ENCODE results near the gene GNLY.
"Not testable (repeated sequence)": the region's sequence is repeated elsewhere in the genome, so short reads cannot be mapped to it uniquely, and the experiment has no call there.

Gene GNLY

DNA sequence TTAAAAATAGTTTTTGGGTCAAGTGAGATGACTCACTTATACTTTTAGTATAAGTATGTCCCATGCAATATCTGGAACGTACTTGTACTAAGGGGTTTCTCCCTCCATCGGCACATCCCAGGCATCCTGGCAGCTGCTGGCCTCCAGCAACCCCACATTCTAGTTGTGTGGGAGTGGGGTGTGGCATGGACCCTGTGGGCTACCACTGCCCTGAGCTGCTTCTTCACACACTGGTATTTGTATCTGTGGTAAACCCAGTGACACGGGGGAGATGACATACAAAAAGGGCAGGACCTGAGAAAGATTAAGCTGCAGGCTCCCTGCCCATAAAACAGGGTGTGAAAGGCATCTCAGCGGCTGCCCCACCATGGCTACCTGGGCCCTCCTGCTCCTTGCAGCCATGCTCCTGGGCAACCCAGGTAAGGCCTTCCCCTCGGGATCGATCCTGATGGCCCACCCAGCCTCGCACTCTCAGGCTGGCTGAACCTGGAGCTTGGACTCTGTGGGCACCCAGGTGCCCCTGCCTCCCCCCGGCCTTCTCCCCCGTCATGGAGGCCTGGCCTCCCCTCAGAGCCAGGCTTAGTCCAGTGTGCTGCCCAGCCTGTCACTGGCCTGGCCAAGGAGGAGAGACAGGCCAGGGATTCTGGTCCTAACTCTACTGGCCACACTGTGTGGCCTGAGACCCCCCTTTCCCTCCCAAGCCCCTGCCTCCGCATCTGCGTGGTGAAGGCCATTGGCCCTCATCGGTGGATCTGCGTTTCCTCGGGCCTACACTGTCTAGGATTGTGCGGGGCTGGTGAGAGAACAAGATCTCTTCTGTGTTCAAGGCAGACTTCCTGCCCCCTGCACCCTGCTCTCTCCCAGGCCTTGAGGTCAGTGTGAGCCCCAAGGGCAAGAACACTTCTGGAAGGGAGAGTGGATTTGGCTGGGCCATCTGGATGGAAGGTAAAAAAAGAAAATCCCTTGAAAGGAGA is at the start of gene GNLY:
Gene GNLY (plus strand): TSS at position 307 of the 974 bp plus-strand sequence. CDS start 61 bp downstream, at position 368.
- DNase-seq, result no peak

DNA sequence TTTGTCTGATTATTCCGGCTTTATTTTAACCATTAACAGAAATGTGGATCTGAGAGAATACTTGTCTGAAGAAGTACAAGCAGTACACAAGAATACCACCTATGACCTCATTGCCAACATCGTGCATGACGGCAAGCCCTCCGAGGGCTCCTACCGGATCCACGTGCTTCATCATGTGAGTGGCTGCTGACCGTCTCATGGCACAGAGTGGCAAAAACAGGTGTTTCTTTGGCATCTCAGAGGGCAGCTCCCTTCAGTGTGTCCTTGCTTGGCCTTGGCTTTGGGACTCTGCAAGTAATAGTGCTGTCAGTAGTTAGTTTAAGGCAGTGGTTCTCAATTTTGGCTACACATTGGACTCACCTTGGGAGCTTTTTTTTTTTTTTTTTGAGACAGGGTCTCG is 49.2 kb upstream of the GNLY start:
- no peak for DNase-seq

DNA sequence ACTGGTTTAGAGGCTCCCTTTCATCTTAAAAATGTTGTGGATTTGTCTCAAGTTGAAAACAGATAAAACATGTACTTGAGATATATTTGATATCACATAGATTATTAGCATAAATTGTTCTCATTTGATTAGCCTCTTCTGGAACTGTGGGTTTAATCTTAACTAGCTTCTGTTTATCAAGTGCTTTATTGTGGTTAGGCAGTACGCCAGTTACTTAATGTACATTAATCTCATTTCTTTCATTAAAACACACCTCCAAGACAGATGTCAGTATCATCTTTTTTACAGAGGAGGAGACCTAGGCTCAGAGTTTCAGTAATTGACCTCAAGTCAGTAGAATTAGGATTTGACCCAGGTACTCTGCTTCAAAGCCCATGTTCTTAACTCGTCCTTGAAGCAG is 48.0 kb upstream of the GNLY start:
- no peak for DNase-seq

DNA sequence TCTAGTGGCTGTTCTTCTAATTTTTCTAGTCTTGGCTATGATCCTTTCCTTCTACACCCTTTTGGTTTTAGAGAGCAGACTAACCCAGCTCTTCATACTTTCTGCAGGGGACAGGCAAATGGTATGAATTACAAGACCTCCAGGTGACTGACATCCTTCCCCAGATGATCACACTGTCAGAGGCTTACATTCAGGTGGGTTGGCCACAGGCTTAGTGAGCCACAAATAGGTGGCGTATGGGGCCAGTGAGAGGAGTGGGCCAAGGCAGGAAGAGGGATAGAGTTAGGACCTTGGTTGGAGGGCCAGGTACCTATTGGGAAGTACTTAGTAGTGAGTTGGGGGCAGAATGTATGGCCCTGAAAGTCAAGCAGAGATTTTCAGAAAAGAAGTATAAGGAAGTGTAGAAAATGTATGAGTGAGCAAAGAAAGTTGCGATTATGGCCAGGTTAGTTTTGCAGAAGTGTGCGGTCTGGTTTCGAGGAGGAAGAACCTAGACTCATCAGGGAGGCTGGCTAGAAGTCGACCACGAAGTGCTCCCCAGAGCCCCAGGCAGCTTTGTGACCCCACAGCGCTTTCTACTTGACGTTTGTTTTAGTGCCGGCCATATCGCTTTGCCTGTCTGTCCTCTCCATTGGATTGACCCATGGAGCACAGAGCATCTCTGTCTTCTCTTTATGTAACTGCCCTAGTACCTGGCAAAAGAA is 46.2 kb upstream of the GNLY start:
- no peak for DNase-seq

DNA sequence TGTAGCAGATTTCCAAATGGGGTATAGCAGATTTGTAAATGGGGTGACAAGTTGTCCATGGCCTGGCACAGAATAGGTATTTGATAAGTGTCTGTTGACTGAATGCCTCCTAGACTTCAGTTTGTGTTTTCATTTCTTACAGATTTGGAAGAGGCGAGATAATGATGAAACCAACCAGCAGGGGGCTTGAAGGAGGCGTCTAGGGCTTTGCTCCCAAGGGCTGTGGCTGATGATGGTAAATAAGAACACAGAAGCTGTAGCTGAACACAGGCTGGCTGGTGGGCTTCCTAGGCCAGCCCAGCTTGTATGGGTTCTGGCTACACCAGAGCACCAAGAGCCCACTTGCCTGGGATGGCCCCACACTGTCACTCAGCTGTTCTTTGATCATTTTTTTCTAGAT is 45.5 kb upstream of the GNLY start:
- DNase-seq, result no peak

DNA sequence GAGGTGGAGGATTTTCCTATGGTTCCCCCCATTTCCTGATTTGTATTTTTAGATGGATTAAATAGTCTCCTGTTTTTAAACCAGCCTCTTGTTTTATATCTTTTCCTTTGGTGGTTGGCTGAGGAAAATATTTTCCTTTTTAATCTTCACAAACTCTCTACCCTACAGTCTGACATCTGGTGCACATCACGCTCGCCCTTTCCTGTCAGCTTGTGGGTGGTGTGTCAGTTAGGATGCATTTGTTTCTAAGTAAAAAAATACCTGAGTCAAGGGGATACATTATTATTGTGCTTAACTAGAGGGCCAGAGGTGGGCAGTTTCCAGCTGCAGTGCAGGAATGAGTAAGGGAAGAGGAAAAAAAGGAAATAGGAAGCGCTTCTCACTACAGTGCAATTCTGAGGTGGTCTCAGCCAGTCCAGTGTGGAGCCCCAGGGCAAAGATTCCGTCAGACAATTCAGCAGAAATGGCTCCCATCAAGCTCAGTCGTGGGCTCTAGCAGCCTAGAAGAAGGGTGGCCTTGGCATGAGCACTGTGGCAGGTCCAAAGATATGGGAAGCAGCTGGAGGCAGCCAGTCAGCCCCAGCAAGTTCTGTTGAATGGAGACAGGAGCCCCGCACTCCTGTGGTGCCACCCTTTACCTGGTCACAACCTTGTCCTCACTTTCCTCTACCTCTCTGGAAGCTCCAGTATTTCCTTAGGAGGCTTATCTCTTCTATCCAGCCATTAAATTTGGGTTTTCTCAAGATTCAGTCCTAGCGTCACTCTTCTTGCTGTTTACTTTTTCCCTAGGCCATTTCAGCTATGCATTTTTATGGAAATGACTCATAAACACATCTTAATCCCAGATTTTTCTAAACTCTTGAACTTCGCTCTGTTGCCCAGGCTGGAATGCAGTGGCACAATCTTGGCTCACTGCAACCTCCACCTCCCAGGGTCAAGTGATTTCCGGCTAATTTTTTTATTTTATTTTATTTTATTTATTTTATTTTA is 44.7 kb upstream of the GNLY start:
- DNase-seq, result no peak

DNA sequence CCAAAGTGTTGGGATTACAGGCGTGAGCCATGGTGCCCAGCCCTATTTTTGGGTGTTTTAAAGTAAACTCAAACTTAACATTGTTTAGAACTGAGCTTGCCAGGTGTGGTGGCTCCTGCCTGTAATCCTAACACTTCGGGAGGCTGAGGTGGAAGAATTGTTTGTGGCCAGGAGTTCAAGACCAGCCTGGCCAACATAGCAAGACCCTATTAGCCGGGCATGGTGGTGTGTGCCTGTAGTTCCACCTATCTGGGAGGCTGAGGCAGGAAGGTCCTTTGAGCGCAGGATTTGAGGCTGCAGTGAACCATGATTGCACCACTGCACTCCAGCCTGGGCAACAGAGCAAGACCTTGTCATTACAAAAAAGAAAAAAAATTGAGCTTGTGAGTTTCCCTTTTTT is 43.7 kb upstream of the GNLY start:
- no peak for DNase-seq

DNA sequence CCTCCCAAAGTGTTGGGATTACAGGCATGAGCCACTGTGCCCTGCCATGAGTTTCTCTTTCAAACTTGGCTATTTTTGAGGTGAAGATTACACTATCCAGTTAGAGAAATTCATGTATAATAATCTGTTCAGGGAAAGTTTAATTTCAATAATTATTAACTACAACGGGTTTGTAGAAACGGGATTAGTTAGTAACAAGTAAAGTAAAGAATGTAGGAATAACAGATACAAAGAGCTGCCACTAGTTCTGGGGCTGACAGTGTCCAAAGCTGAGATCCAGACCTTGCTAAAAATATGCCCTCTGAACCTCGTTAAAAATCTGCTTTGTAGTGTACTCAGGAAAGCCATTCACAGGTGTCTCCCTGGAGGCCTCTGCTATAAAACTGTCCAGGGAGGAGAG is 43.1 kb upstream of the GNLY start:
- DNase-seq, result no peak

DNA sequence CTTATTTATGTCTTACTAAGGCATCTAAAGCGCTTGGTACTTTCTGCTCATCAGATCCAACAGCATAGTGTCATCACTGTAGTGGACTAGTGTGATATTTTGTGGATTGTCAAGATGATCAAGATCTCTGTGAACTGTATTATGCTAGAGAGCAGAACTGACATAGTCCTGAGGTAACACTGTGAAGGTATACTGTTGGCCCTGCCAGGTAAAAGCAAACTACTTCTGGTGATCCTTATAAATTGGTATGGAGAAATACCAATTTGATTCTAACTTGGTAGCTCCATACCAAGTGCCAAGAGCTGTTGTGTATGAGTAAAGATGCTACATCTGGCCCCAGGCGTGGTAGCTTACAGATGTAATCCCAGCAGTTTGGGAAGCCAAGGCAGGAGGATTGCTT is 42.1 kb upstream of the GNLY start:
- no peak for DNase-seq

DNA sequence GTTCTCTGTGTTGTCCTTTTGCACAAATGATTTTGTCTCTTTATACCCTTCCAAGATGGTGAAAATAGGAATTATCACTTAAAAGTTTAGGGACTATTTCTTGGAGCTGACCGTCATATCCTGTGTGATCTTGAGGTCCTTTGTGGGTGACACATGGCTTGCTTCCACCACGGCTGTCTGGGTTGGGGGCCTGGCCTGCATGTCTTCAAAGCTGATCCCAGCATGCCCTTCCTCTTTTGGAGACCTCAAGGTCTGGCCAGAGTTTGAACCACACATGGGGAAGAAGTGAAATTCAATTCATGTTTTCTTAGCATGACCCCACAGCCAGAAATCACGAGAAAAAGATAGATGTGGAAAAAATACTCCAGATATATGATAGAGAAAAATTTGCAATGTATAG is 40.2 kb upstream of the GNLY start:
- DNase-seq, result no peak

DNA sequence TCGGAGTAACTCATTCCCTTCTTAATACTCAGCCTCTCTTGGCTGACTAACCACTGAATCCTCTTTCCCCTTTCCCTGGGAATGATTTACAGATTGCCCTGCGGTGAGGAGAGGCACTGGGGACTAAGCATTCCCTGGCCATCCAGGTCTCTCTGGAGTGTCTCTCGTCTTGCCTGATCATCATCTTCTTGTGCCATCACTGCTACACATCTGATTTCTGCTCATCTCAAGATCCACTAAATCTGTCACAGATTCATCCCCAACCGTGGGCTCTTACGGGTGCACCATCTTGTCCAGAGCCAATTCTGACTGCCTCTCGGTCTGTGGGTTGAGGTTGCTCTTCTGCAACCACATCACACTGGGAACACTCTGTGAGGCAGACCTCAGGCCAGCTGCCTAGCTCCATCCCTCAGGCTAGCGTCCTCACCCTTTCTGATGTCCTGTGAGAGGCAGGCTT is 38.2 kb upstream of the GNLY start:
- DNase-seq, result no peak

DNA sequence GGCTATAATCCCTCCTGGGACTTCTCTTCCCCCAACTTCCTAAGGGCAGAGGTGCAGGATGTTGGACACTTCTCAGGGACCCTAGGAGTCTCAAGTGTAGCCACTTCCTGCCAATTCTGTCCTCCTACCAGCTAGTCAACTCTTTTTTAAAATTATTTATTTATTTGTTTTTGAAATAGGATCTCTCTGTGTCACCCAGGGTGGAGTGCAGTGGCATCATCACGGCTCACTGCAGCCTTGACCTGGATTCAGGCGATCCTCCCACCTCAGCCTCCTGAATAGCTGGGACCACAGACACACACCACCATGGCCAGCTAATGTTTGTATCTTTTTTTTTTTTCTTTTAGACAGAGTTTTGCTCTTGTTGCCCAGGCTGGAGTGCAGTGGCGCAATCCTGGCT is 37.7 kb upstream of the GNLY start:
- DNase-seq, result no peak

DNA sequence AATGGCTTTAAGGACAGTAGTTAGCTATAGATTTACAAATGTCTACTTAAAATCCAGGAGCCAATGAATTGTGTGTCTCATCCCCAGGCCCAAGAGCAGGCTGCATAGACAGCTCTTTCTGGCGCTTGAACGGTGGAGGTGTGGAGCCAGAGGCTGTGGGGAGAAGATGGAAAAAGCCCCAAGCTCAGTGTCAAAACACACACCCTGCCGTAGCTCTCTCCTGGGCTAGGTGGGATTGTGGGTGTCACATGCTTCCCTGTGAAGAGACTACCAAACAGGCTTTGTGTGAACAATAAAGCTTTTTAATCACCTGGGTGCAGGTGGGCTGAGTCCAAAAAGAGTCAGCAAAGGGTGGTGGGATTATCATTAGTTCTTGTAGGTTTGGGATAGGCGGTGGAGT is 36.8 kb upstream of the GNLY start:
- DNase-seq, result not testable (repeated sequence)

DNA sequence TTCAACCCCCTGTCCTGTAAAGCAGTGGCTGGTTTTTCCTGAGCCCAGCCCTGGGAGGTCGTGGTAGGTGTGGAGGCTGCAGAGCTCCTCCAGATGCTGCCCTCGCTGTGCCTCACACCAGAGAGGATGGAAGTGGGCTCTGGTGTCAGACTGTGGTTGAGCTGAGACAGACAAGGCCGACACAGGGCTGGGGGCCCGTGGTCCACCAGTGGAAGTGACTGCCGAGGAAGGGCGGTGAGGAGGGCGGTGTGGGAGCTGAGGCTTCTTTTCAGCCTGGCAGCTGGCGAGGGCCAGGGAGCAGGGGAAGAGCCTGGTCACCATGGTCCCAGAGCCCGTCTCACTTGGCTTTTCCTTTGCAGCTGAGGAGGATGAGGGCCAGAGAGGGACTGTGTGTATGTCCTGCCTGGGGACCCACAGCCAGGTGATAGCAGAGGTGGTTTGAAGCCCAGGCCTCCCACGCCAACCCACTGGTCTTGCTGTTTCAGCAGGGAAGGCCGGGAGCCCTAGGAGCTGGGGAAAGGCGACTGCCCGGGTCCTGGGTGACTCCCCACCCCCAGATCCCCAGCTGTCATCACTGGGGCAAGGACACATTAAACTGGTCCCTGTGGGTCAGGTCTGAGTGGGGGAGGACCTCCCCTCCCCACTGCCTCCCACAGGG is 34.7 kb upstream of the GNLY start:
- no peak for DNase-seq

DNA sequence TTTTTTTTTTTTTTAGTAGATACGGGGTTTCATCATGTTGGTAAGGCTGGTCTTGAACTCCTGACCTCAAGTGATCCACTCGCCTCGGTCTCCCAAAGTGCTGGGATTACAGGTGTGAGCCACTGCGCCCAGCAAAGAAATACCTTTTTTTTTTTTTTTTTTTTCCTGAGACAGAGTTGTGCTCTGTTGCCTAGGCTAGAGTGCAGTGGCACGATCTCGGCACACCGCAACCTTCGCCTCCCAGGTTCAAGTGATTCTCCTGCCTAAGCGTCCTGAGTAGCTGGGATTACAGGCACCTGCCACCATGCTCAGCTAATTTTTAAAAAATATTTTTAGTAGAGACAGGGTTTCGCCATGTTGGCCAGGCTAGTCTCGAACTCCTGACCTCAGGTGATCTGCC is 33.9 kb upstream of the GNLY start:
- DNase-seq, result not testable (repeated sequence)

DNA sequence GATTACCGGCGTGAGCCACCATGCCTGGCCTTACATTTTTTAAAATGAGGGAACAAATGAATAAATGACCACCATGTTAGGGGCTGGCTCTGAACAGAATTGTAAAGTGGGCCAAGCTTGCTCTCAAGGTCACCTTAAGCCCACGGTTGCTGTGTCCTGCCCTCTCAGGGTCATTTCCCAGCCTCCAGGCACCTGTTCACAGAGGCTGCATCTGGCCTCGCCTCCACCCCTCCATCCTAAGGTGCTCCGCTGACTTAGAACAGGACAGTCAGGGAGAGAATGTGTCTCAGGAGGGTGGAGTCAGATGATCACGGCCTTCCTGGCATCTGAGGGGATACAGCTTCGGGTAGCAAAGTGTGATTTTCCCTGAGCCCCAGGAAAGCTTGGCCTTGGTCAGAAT is 33.4 kb upstream of the GNLY start:
- no peak for DNase-seq

DNA sequence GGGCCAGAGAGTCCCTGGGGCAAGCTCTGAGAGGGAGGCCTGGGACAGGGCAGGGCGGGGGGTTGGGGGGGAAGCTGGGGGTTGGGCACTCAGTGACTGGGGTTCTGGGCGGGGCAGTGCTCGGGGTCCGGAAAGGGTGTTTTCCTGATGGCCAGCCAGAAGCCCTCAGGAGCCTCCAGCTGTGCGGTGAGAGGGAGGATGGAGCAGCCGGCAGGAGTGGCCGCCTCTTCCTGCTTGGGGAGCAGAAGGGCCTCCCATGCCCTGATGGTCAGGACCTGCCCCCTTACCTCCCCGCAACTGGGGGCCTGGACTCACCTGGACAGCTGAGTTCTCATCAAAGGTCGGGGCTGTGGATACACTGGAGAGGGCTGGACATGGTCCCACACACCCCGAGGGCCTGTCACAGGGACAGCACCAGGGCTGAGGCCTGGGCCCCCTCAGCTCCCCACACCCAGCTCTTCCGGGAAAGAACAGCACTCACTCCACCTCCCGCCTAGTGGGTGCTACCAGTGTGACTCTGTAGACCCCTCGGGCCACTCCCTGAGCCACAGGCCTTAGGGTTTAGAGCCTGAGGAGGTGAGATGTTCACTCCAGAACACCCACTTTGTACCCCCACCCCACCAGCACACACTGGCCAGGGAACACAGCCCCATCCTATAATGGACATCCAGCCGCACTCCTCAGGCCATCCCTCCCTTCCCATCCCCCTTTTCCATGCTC is 32.9 kb upstream of the GNLY start:
- no peak for DNase-seq

DNA sequence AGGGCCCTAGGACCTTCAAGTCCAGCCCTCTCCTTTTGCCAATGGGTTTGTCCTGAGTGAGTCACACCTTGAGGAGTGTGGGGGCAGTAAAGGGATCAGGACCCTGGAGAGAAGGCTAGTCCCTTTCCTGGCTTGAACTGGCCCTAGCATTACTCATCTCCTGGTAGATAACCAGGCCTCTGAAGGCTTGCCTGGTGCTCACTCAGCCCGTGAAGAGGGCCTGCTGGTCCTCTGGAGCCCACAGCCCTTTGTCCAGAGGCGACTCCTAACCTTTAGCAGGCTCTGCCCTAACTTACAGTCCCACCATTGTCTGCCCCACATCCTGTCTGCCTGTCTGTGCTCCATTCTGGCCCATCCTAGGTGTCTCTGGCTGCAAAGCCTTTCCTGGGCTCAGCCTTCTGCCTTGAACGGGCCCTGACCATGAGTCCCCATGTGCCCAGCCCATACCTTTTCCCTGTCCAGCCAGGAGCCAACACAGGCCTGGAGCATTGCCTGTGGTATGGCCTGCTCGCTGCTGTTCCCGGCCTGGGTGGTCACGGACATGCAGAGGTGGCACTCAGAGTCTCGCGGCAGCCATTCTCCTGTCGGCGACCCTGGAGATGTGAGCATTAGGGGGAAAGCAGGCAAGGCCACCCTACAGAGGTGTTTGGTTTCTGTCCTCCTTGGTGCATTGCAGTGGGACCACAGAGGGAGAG is 31.1 kb upstream of the GNLY start:
- DNase-seq, result no peak

DNA sequence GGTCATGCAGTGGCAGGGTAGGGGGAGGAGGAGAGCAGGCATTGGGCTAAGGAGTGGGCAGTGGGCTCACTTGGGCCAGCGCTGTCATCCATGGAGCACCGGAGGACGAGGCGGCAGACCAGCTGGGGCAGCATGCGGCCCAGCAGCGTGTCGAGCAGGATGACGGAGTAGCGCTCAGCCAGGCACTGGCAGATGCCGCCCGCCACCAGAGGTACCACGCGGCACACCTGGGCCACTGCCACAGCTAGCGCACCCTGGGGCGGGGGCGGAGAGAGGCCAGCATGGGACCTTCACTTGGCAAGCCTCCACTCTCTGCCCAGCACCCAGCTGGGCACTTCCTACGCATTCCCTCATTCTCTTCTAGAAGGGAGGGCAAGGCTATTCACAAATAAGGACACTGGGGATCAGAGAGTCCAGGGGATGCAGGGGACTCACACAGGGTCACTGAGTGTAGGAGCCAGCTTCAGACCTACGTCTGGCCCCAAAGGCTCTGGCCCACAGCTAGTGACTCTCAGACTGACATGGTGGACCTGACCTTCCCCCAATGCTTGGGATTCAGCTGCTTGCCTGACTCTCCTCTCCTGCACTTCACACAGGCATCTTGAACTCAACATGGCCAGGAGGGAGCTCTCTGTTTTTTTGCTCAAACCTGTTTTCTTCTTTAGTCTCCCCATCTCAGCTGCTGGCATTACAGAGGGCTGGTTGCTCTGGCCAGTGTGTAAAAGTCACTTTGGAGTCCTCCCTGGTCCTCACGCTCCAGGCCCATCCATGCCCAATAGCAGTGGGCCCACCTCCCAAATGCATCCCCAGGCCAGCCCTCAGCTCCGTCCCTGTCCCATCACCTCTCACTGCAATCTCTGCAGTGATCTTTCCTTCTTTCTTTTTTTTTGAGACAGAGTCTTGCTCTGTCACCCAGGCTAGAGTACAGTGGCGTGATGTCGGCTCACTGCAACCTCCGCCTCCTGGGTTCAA is 30.3 kb upstream of the GNLY start:
- DNase-seq, result no peak

All from NCI-H1930 (cell line).